Suppressor macrophage (primary cell): ENCODE data around the gene SERGEF.

ENCODE experiments used
- DNase-seq, 4 experiments: peaks; one replicate each; pipeline ENCODE4 v3.0.0-alpha.2; 2020 to 2022

The SERGEF gene

GRCh38 chr11:17781221-17781620, 231.6 kb downstream of the SERGEF start:
- DNase-seq = no peak

GRCh38 chr11:17780668-17781067, 232.2 kb downstream of the SERGEF start:
- DNase-seq = no peak

- DNase-seq = no peak
Measured at GRCh38 chr11:17779861-17780594, 232.8 kb downstream of the SERGEF start.

GRCh38 chr11:17778956-17779860, 233.6 kb downstream of the SERGEF start:
- DNase-seq = no peak

GRCh38 chr11:17778352-17778751, 234.5 kb downstream of the SERGEF start:
- no peak for DNase-seq

GRCh38 chr11:17777738-17778091, 235.1 kb downstream of the SERGEF start:
- no peak for DNase-seq

- no peak for DNase-seq
Measured at GRCh38 chr11:17777086-17777737, 235.6 kb downstream of the SERGEF start.

- no peak for DNase-seq
Measured at GRCh38 chr11:17776212-17776875, 236.5 kb downstream of the SERGEF start.

GRCh38 chr11:17775507-17776211, 237.2 kb downstream of the SERGEF start:
- no peak for DNase-seq

- DNase-seq = no peak
Measured at GRCh38 chr11:17775035-17775348, 237.9 kb downstream of the SERGEF start.

GRCh38 chr11:17774232-17775034, 238.4 kb downstream of the SERGEF start:
- DNase-seq = no peak

- no peak for DNase-seq
Measured at GRCh38 chr11:17773674-17774073, 239.2 kb downstream of the SERGEF start.

GRCh38 chr11:17772704-17773600, 239.9 kb downstream of the SERGEF start:
- DNase-seq = no peak

- DNase-seq = no peak
Measured at GRCh38 chr11:17771841-17772401, 240.9 kb downstream of the SERGEF start.

- no peak for DNase-seq
Measured at GRCh38 chr11:17771415-17771814, 241.4 kb downstream of the SERGEF start.

- no peak for DNase-seq
Measured at GRCh38 chr11:17770917-17771316, 241.9 kb downstream of the SERGEF start.

GRCh38 chr11:17770048-17770652, 242.7 kb downstream of the SERGEF start:
- peak in 1 of 4 experiments; percentile 8 for DNase-seq

GRCh38 chr11:17769218-17769617, 243.6 kb downstream of the SERGEF start:
- no peak for DNase-seq

GRCh38 chr11:17768547-17768946, 244.3 kb downstream of the SERGEF start:
- no peak for DNase-seq

- DNase-seq = no peak
Measured at GRCh38 chr11:17767914-17768313, 244.9 kb downstream of the SERGEF start.
